Measurements from ENCODE around the gene PRIMA1.

PRIMA1 gene

DNA sequence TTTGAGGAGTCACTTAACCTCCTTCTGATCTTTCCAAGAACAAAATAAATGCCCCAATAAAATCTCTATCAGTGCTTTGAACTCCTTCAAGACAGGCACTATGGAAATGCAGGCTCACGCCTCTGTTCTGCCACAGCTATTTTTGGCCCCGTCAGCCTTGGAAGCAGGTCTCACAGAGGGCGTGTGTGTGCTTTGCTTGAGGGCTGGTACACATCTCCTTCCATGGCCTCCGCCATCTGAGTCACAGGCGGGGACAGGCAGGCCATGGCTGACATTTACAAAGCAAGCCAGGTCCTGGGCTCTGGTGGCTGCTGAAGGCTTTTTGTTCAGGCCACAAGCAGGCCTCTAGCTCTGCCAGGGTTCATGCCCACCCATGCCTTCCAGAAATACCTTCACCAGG is 16.0 kb downstream of the PRIMA1 start:
- H3K27me3 ChIP-seq (ENCODE audit: low read length) = no peaks in the 10 kb centered on the region
- H3K4me3 ChIP-seq (ENCODE audit: insufficient read depth, low read length, poor library complexity, severe bottlenecking) = no peak overlapping the region
- no peaks in the 10 kb centered on the region for H3K79me2 ChIP-seq (ENCODE audit: insufficient read depth, low read length)
- TF ChIP-seq EZH2phosphoT487 (conservative IDR thresholded peaks at IDR 0.05; ENCODE audit: low read length) = no peak
- TF ChIP-seq, protein P1, sequence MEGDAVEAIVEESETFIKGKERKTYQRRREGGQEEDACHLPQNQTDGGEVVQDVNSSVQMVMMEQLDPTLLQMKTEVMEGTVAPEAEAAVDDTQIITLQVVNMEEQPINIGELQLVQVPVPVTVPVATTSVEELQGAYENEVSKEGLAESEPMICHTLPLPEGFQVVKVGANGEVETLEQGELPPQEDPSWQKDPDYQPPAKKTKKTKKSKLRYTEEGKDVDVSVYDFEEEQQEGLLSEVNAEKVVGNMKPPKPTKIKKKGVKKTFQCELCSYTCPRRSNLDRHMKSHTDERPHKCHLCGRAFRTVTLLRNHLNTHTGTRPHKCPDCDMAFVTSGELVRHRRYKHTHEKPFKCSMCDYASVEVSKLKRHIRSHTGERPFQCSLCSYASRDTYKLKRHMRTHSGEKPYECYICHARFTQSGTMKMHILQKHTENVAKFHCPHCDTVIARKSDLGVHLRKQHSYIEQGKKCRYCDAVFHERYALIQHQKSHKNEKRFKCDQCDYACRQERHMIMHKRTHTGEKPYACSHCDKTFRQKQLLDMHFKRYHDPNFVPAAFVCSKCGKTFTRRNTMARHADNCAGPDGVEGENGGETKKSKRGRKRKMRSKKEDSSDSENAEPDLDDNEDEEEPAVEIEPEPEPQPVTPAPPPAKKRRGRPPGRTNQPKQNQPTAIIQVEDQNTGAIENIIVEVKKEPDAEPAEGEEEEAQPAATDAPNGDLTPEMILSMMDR (IDR thresholded peaks at IDR 0.05; ENCODE audit: insufficient read depth, low read length, poor library complexity, severe bottlenecking) = no peak
- no peaks in the 10 kb centered on the region for H4K20me1 ChIP-seq (ENCODE audit: low read depth, low read length)
- no peak overlapping the region for H3K9ac ChIP-seq (ENCODE audit: low read length)
- no peaks in the 10 kb centered on the region for H3K9me2 ChIP-seq (replicated peaks; ENCODE audit: insufficient read depth, low read length)
- H3K9me3 ChIP-seq (ENCODE audit: insufficient read depth, low read length) = no peaks in the 10 kb centered on the region
- H3K4me2 ChIP-seq (ENCODE audit: low read depth, low read length, poor library complexity, severe bottlenecking) = no peak overlapping the region
- no peak overlapping the region for H2AFZ ChIP-seq (ENCODE audit: low read depth, low read length, severe bottlenecking)
- no peaks in the 10 kb centered on the region for H3K36me3 ChIP-seq (ENCODE audit: low read length)
- no peak overlapping the region for H3K27ac ChIP-seq (ENCODE audit: low read depth, low read length)
- H3F3A ChIP-seq (ENCODE audit: insufficient read depth) = no peaks in the 10 kb centered on the region

DNA sequence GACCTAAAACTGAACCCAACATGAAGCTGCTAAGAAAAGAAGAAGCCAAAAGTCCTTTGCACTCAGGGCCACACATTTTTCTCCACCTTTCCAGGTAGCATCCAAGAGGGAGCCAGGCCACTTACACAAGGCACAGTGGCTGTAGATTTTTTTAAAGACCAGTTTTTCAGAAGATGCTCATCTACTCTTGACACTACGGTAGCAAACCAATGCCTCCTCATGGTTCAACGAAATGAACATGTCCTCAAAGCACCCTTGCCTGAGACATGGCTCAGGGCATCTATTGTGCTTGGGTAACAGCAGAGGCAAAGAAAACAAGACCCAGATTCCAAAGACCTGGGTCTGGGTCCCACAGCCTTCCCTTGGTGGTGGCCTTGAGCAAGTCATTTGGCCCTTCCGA is 22.3 kb downstream of the PRIMA1 start:
- Histone ChIP-seq H3K9me2 (replicated peaks; ENCODE audit: insufficient read depth, low read length) (no peaks in the 10 kb centered on the region), H3K36me3 (ENCODE audit: low read length) (no peaks in the 10 kb centered on the region), H3K4me3 (ENCODE audit: insufficient read depth, low read length, poor library complexity, severe bottlenecking) (no peak overlapping the region), H3F3A (ENCODE audit: insufficient read depth) (no peaks in the 10 kb centered on the region), H3K27me3 (ENCODE audit: low read length) (no peaks in the 10 kb centered on the region), H3K79me2 (ENCODE audit: insufficient read depth, low read length) (no peaks in the 10 kb centered on the region), H3K4me2 (ENCODE audit: low read depth, low read length, poor library complexity, severe bottlenecking) (no peak overlapping the region), H3K27ac (ENCODE audit: low read depth, low read length) (no peak overlapping the region), H4K20me1 (ENCODE audit: low read depth, low read length) (no peaks in the 10 kb centered on the region), H2AFZ (ENCODE audit: low read depth, low read length, severe bottlenecking) (no peak overlapping the region), H3K9me3 (ENCODE audit: insufficient read depth, low read length) (no peaks in the 10 kb centered on the region), H3K9ac (ENCODE audit: low read length) (no peak overlapping the region)
- TF ChIP-seq, protein P1 (IDR thresholded peaks at IDR 0.05; ENCODE audit: insufficient read depth, low read length, poor library complexity, severe bottlenecking) = no peak
- no peak for TF ChIP-seq EZH2phosphoT487 (conservative IDR thresholded peaks at IDR 0.05; ENCODE audit: low read length)

DNA sequence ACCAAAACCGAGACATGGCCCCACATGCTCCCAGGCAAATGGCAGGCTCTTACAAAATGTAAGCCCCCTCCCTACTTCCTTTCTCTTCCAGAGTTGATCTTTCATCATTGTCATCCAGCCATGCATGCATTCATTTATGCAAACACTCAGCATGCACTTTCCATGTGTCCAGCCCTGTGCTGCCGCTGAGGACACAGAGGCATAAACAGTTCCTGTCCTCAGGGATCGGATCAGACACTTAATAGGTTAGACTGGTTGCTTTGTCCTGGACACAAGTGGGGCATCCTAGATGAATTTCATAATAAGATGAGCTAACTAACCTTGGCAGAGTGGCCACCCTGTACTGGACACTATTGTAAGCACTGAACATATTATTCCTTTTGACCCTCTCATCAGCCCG is 23.1 kb downstream of the PRIMA1 start:
- no peak for TF ChIP-seq EZH2phosphoT487 (conservative IDR thresholded peaks at IDR 0.05; ENCODE audit: low read length)

DNA sequence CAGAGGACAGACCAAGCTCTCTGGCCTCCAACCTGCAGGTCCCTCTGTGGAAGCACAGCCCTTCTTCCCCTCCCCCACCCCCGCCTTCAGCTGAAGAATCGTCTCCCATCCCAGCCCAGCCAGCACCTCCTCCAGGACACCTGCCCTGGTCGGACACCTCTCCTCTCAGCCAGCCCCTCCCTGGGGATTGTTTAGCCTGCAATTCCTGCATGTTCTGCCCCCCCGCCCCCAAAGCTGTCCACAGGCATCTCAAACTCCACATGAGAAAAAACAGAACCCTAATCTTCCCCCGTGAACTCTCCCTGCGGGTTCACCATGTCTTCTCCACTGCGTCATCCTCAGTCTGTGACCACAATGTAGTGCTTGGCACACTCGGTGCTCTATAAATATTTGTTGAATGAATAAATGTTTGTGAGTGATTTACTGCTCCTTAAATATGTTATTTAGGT is 24.1 kb downstream of the PRIMA1 start:
- Histone ChIP-seq H3K27me3 (ENCODE audit: low read length) (no peaks in the 10 kb centered on the region), H2AFZ (ENCODE audit: low read depth, low read length, severe bottlenecking) (no peak overlapping the region), H3K27ac (ENCODE audit: low read depth, low read length) (no peak overlapping the region), H3K9me2 (replicated peaks; ENCODE audit: insufficient read depth, low read length) (no peaks in the 10 kb centered on the region), H3K4me3 (ENCODE audit: insufficient read depth, low read length, poor library complexity, severe bottlenecking) (no peak overlapping the region), H3K4me2 (ENCODE audit: low read depth, low read length, poor library complexity, severe bottlenecking) (no peak overlapping the region), H3K9me3 (ENCODE audit: insufficient read depth, low read length) (no peaks in the 10 kb centered on the region), H3K36me3 (ENCODE audit: low read length) (no peaks in the 10 kb centered on the region), H3K79me2 (ENCODE audit: insufficient read depth, low read length) (no peaks in the 10 kb centered on the region), H3K9ac (ENCODE audit: low read length) (no peak overlapping the region), H3F3A (ENCODE audit: insufficient read depth) (no peaks in the 10 kb centered on the region), H4K20me1 (ENCODE audit: low read depth, low read length) (no peaks in the 10 kb centered on the region)
- TF ChIP-seq, protein P1 (IDR thresholded peaks at IDR 0.05; ENCODE audit: insufficient read depth, low read length, poor library complexity, severe bottlenecking) = no peak
- no peak for TF ChIP-seq EZH2phosphoT487 (conservative IDR thresholded peaks at IDR 0.05; ENCODE audit: low read length)

More for the DNA sequence above, 23.1 kb downstream of the PRIMA1 start:
- no peaks in the 10 kb centered on the region for H3K9me3 ChIP-seq (ENCODE audit: insufficient read depth, low read length)
- no peak overlapping the region for H3K9ac ChIP-seq (ENCODE audit: low read length)
- H4K20me1 ChIP-seq (ENCODE audit: low read depth, low read length) = no peaks in the 10 kb centered on the region
- no peak overlapping the region for H3K27ac ChIP-seq (ENCODE audit: low read depth, low read length)
- H3K9me2 ChIP-seq (replicated peaks; ENCODE audit: insufficient read depth, low read length) = no peaks in the 10 kb centered on the region
- no peak overlapping the region for H3K4me3 ChIP-seq (ENCODE audit: insufficient read depth, low read length, poor library complexity, severe bottlenecking)
- no peaks in the 10 kb centered on the region for H3F3A ChIP-seq (ENCODE audit: insufficient read depth)
- no peaks in the 10 kb centered on the region for H3K36me3 ChIP-seq (ENCODE audit: low read length)
- H2AFZ ChIP-seq (ENCODE audit: low read depth, low read length, severe bottlenecking) = no peak overlapping the region
- H3K79me2 ChIP-seq (ENCODE audit: insufficient read depth, low read length) = no peaks in the 10 kb centered on the region
- no peaks in the 10 kb centered on the region for H3K27me3 ChIP-seq (ENCODE audit: low read length)
- H3K4me2 ChIP-seq (ENCODE audit: low read depth, low read length, poor library complexity, severe bottlenecking) = no peak overlapping the region
